ENCODE measurements around the gene CACNA2D2.

The CACNA2D2 gene

GRCh38 chr3:50502225-50502583, 1.2 kb downstream of the CACNA2D2 start:
- in situ Hi-C loops (cut with HindIII; ENCODE audit: low sequenced_read_pairs): no loop called here
- no peak for DNase-seq (ENCODE audit: low read depth, low spot score)
- TF ChIP-seq CTCF (IDR thresholded peaks at IDR 0.05; ENCODE audit: low read depth, low read length): no peak
- no peak overlapping the region for H3K4me3 ChIP-seq (ENCODE audit: low read depth, low read length)

DNA sequence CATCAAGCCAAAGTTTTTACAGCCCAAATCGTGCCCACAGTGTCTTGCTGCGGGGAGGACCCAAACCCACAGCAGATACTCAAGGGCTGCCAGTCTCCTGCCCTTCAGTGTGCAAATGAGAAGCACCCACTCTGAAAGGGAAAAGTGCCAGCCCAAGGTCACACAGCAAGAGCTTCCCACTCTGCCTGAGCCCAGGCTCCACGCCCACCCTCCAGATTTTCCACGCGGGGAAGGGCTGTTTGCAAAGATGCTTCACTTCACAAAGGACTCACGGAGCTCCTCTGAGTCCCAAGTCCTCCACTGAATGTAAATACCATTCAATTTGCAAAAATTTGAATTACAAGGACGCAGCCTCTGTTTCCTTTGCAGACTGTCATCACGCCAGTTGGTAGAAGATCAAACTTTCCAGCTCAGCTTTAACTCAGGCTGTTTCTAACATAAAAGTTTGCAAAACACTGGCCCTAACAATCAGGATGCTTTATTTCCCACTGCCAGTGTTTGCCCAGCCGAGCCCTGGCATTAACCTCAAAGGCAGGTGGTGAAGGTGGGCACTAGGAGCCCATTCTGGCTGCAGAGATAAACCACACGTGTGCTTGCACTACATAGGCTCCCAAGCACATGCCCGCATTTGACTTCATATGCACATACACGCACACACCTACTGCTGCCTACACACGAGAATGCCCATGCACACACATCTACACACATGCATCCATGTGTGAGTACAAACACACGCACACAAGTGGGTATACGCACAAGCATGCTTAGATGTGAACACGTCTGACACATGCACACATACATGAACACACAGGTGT, 7.6 kb downstream of the CACNA2D2 start:
- in situ Hi-C loops (cut with HindIII; ENCODE audit: low sequenced_read_pairs): no loop called here
- no peak for DNase-seq (ENCODE audit: low read depth, low spot score)
- H3K4me3 ChIP-seq (ENCODE audit: low read depth, low read length): no peak overlapping the region
- no peak for TF ChIP-seq CTCF (IDR thresholded peaks at IDR 0.05; ENCODE audit: low read depth, low read length)

- in situ Hi-C loops (cut with HindIII; ENCODE audit: low sequenced_read_pairs): no loop called here
Measured at GRCh38 chr3:50494126-50494525, 9.3 kb downstream of the CACNA2D2 start.

GRCh38 chr3:50493623-50494022, 9.8 kb downstream of the CACNA2D2 start:
- DNase-seq (ENCODE audit: low read depth, low spot score): no peak
- H3K4me3 ChIP-seq (ENCODE audit: low read depth, low read length): no peak overlapping the region
- TF ChIP-seq CTCF (IDR thresholded peaks at IDR 0.05; ENCODE audit: low read depth, low read length): no peak
- in situ Hi-C loops (cut with HindIII; ENCODE audit: low sequenced_read_pairs): no loop called here

More at GRCh38 chr3:50494126-50494525, 9.3 kb downstream of the CACNA2D2 start:
- no peak for TF ChIP-seq CTCF (IDR thresholded peaks at IDR 0.05; ENCODE audit: low read depth, low read length)
- no peak for DNase-seq (ENCODE audit: low read depth, low spot score)
- H3K4me3 ChIP-seq (ENCODE audit: low read depth, low read length): no peak overlapping the region

DNA sequence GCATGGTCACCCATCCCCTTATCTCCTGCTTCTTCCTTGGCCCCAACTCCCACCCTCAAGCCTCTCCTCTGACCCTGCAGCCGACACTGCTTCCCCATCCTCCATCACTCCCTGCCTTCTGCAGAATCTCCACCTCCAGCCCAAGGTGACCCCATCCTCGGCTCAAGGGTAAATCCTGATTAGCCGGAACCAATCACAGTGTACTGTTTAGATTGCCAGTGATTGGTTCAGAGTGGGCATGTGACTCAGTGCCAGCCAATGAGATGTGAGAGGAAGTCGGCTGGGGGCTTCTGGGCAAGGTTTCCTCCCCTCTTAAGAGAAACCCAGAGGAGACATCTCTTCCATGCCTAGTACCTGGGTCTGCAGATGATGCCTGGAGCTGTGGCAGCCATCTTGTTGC, 10.3 kb downstream of the CACNA2D2 start:
- TF ChIP-seq CTCF (IDR thresholded peaks at IDR 0.05; ENCODE audit: low read depth, low read length): no peak
- in situ Hi-C loops (cut with HindIII; ENCODE audit: low sequenced_read_pairs): no loop called here
- no peak for DNase-seq (ENCODE audit: low read depth, low spot score)
- H3K4me3 ChIP-seq (ENCODE audit: low read depth, low read length): no peak overlapping the region

DNA sequence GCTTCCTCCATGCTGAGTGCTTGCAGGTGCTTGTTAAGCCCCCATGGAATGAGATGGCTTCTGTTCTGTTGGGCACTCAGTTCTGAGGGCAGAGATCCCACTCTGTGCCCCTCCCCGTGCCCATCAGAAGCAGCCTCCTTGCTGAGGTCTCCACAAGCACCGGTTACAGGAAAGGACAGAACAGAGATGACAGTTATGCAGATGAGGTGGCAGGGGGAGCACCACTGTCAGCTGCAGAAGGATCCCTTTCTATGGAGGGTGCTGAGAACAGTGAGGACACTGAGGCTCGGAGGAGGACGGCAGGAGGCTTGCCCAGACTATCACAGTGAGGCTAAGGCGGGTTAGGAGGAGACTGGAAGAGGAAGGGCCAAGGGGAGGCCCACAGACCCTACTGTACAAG, 12.4 kb downstream of the CACNA2D2 start:
- TF ChIP-seq CTCF (IDR thresholded peaks at IDR 0.05; ENCODE audit: low read depth, low read length): no peak
- in situ Hi-C loops (cut with HindIII; ENCODE audit: low sequenced_read_pairs): no loop called here
- H3K4me3 ChIP-seq (ENCODE audit: low read depth, low read length): no peak overlapping the region
- DNase-seq (ENCODE audit: low read depth, low spot score): no peak

Measured in astrocyte of the spinal cord (primary cell).